Measurements from ENCODE around the gene VWA8.

DNA sequence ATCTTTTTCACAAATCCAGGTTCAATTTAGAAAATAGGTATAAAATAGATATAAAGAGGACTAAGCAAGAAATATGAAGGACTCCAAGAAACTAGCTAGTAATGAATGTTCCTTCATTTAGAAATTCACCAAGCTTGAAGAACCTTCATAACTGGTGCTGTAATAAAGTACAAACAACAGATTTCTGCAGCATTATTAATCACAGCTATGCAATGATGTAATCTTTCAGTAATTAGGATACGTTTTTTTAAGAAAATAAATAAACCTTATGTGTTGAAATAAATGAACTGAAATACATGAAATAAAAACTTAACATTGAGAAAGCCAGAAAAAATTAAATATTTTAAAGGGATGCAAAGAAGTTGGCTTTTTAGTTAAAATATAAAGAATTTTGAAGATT is 267.5 kb downstream of the VWA8 start:
- TF ChIP-seq SIN3A (conservative IDR thresholded peaks at IDR 0.05 in 1 of 2, IDR thresholded peaks at IDR 0.05 in 1 of 2; ENCODE audit: low read depth in 1 of 2, low read length in 2 of 2) (no peak), GABPA (IDR thresholded peaks at IDR 0.05; ENCODE audit: borderline replicate concordance, insufficient read depth, low read length) (no peak), TCF12 (IDR thresholded peaks at IDR 0.05; ENCODE audit: low read depth, low read length) (no peak), EZH2 (IDR thresholded peaks at IDR 0.05; ENCODE audit: low read depth, low read length, severe bottlenecking) (no peak), SIX5 (IDR thresholded peaks at IDR 0.05; ENCODE audit: low read depth, low read length) (no peak), POLR2A (IDR thresholded peaks at IDR 0.05; ENCODE audit: control extremely low read depth in 1 of 2, low read depth in 2 of 2, low read length in 2 of 2) (no peak), CHD1 (IDR thresholded peaks at IDR 0.05; ENCODE audit: low read depth, low read length) (no peak), EP300 (IDR thresholded peaks at IDR 0.05; ENCODE audit: borderline replicate concordance in 1 of 2, low read depth in 2 of 2, low read length in 2 of 2) (no peak)
- TF ChIP-seq, protein P1, sequence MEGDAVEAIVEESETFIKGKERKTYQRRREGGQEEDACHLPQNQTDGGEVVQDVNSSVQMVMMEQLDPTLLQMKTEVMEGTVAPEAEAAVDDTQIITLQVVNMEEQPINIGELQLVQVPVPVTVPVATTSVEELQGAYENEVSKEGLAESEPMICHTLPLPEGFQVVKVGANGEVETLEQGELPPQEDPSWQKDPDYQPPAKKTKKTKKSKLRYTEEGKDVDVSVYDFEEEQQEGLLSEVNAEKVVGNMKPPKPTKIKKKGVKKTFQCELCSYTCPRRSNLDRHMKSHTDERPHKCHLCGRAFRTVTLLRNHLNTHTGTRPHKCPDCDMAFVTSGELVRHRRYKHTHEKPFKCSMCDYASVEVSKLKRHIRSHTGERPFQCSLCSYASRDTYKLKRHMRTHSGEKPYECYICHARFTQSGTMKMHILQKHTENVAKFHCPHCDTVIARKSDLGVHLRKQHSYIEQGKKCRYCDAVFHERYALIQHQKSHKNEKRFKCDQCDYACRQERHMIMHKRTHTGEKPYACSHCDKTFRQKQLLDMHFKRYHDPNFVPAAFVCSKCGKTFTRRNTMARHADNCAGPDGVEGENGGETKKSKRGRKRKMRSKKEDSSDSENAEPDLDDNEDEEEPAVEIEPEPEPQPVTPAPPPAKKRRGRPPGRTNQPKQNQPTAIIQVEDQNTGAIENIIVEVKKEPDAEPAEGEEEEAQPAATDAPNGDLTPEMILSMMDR (IDR thresholded peaks at IDR 0.05; ENCODE audit: control extremely low read depth in 1 of 3, insufficient read depth in 1 of 3, low read depth in 1 of 3, low read length in 3 of 3): no peak
- TF ChIP-seq, protein P2, sequence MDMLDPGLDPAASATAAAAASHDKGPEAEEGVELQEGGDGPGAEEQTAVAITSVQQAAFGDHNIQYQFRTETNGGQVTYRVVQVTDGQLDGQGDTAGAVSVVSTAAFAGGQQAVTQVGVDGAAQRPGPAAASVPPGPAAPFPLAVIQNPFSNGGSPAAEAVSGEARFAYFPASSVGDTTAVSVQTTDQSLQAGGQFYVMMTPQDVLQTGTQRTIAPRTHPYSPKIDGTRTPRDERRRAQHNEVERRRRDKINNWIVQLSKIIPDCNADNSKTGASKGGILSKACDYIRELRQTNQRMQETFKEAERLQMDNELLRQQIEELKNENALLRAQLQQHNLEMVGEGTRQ (IDR thresholded peaks at IDR 0.05; ENCODE audit: low read length): no peak
